Lower lobe of right lung (tissue), 2 donors: ENCODE data around the gene KMT5C. TPM values are rescaled to one million over a fixed set of nuclear protein-coding genes. Genes with fewer than 3 reads are reported as not detected.
A peak's percentile ranks its signal among the peaks of the same experiment; 100 is the strongest.

Experiments used
- ATAC-seq, 2 donors: fragments of 200-7000 bp; cut with Tn5 transposase; one replicate each; pipeline ENCODE4 v1.9.1; 2020 to 2022; ENCODE audit warnings: mild to moderate bottlenecking in 2 of 2, moderate library complexity in 2 of 2
- DNase-seq: peaks from one replicate; pipeline ENCODE4 v3.0.0-alpha.2; 2020
- H3K27ac ChIP-seq: fragments of 200-600 bp; one replicate; pipeline ENCODE4 v1.8.0; 2022
- H3K27me3 ChIP-seq: fragments of 200-600 bp; one replicate; pipeline ENCODE4 v1.8.0; 2022; ENCODE audit warnings: low read depth
- H3K36me3 ChIP-seq: fragments of 200-600 bp; one replicate; pipeline ENCODE4 v1.8.0; 2022; ENCODE audit warnings: mild to moderate bottlenecking
- H3K4me1 ChIP-seq: fragments of 200-600 bp; one replicate; pipeline ENCODE4 v1.8.0; 2022
- H3K4me3 ChIP-seq: fragments of 200-600 bp; one replicate; pipeline ENCODE4 v1.8.0; 2022; ENCODE audit warnings: mild to moderate bottlenecking
- H3K9me3 ChIP-seq: fragments of 200-600 bp; one replicate; pipeline ENCODE4 v1.8.0; 2022
- CTCF ChIP-seq: fragments of 200-600 bp; IDR thresholded peaks from one replicate; pipeline ENCODE4 v1.8.0; 2022; ENCODE audit warnings: antibody characterized with exemption, mild to moderate bottlenecking
- intact Hi-C: fragments of 100-400 bp; cut with DNase I; formaldehyde crosslinking; loops from one replicate; pipeline ENCODE4 v1.11.0; 2022
- total RNA-seq: library from RNA; stranded (reverse); fragmentation: NEBNext Ultra II Directional; extraction: Animal tissue kit (Norgen Biotek cat#: 25700); gene quantifications from one replicate; pipeline ENCODE4 v1.2.1, GENCODE V29; 2021
- donor health status: DM: no; HTN: yes; CAD: no; lungs with severe emphysema.

The KMT5C gene
- total RNA-seq, 1 donor from 2014 or later: 14.7 TPM

- no peaks in the 10 kb centered on the region for H3K9me3 ChIP-seq
- H3K4me1 ChIP-seq: peaks cover 7% of the 10 kb centered on the region
- peaks cover 26% of the 10 kb centered on the region for H3K27me3 ChIP-seq
- intact Hi-C loops: no loop called here
- TF ChIP-seq CTCF: no peak
- ATAC-seq (no peak), DNase-seq (no peak)
- H3K27ac ChIP-seq: no peak overlapping the region
- H3K4me3 ChIP-seq: no peak overlapping the region
- H3K36me3 ChIP-seq: no peaks in the 10 kb centered on the region
Observed at GRCh38 chr19:55377356-55378131, 37.9 kb downstream of the KMT5C start.

GRCh38 chr19:55379174-55379573, 39.5 kb downstream of the KMT5C start:
- Histone ChIP-seq H3K27me3 (peaks cover 22% of the 10 kb centered on the region), H3K4me1 (peaks cover 12% of the 10 kb centered on the region), H3K4me3 (no peak overlapping the region), H3K27ac (no peak overlapping the region), H3K36me3 (no peaks in the 10 kb centered on the region), H3K9me3 (no peaks in the 10 kb centered on the region)
- no peak for TF ChIP-seq CTCF
- DNase-seq: no peak
- ATAC-seq: no peak
- intact Hi-C loops: no loop called here

- H3K4me1 ChIP-seq: peaks cover 25% of the 10 kb centered on the region
- ATAC-seq (no peak), DNase-seq (no peak)
- peaks cover 3% of the 10 kb centered on the region for H3K36me3 ChIP-seq
- H3K27ac ChIP-seq: no peak overlapping the region
- intact Hi-C loops: no loop called here
- H3K9me3 ChIP-seq: no peaks in the 10 kb centered on the region
- peaks cover 8% of the 10 kb centered on the region for H3K27me3 ChIP-seq
- no peak for TF ChIP-seq CTCF
- no peak overlapping the region for H3K4me3 ChIP-seq
Observed at GRCh38 chr19:55382013-55382412, 42.3 kb downstream of the KMT5C start.

GRCh38 chr19:55382522-55383054, 42.9 kb downstream of the KMT5C start:
- H3K27ac ChIP-seq: no peak overlapping the region
- peaks cover 9% of the 10 kb centered on the region for H3K36me3 ChIP-seq
- ATAC-seq (no peak), DNase-seq (no peak)
- H3K9me3 ChIP-seq: no peaks in the 10 kb centered on the region
- no peak for TF ChIP-seq CTCF
- peaks cover 30% of the 10 kb centered on the region for H3K4me1 ChIP-seq
- H3K27me3 ChIP-seq: peaks cover 4% of the 10 kb centered on the region
- intact Hi-C loops: no loop called here
- H3K4me3 ChIP-seq: no peak overlapping the region

GRCh38 chr19:55383279-55384130, 43.8 kb downstream of the KMT5C start:
- peaks cover 40% of the 10 kb centered on the region for H3K4me1 ChIP-seq
- no peaks in the 10 kb centered on the region for H3K9me3 ChIP-seq
- H3K27me3 ChIP-seq: no peaks in the 10 kb centered on the region
- DNase-seq (peak; percentile 80), ATAC-seq (peak; percentile 2 to 6)
- peak overlapping the region; percentile 97 for H3K4me3 ChIP-seq
- no peak for TF ChIP-seq CTCF
- intact Hi-C loops: no loop called here
- peak overlapping the region; percentile 94 for H3K27ac ChIP-seq
- peaks cover 18% of the 10 kb centered on the region for H3K36me3 ChIP-seq
